NB4 (cell line): ENCODE data around the gene TSPAN16.

ENCODE experiments used
- CTCF ChIP-seq: IDR thresholded peaks from one replicate; pipeline ENCODE4 v1.5.1; 2012; ENCODE audit warnings: low read depth, low read length
- POLR2A ChIP-seq: IDR thresholded peaks from 2 replicates; pipeline ENCODE4 v1.6.1; 2011; ENCODE audit warnings: mild to moderate bottlenecking; ENCODE audit not compliant: insufficient read length; ENCODE audit errors: extremely low read depth

GRCh38 chr19:11246941-11247340 lies 49.0 kb upstream of the TSPAN16 start:
- TF ChIP-seq CTCF (no peak), POLR2A (no peak)
